HL-60 (cell line): ENCODE results near the gene DOP1B.

Source experiments
- POLR2AphosphoS5 ChIP-seq: IDR thresholded peaks from 2 replicates; pipeline ENCODE4 v1.6.1; 2012; ENCODE audit warnings: low read depth
- SPI1 ChIP-seq: IDR thresholded peaks from 2 replicates; pipeline ENCODE4 v1.6.1; 2012; ENCODE audit warnings: low read depth, mild to moderate bottlenecking, borderline replicate concordance
- TF ChIP-seq, protein P1 (sequence below): IDR thresholded peaks from one replicate; pipeline ENCODE4 v1.5.1; 2011; ENCODE audit warnings: low read length, control low read depth, inconsistent platforms; ENCODE audit not compliant: insufficient read depth
- TF ChIP-seq, protein P2 (sequence below): IDR thresholded peaks from 2 replicates; pipeline ENCODE4 v1.6.1; 2012; ENCODE audit warnings: low read depth; ENCODE audit not compliant: insufficient replicate concordance

DNA sequence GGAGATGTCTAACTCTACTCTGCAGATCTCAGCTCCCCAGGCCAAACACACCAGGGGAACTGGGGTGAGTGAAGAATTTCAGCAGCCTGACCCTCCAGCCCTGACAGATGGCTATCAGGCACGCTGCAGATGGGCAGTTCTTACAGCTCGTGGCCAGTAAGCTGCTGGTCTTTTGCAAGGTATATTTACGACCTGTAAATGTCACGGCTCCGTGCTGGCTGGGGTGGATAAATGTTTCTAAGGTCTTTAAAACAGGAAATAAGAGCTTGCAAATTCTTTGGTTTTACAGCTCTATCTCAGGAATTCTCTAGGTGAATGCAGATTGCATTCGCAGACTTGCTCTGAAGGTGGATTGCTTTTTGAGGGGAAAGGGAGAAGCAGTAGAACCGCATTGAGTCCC, 10.1 kb downstream of the DOP1B start:
- TF ChIP-seq, protein P1, sequence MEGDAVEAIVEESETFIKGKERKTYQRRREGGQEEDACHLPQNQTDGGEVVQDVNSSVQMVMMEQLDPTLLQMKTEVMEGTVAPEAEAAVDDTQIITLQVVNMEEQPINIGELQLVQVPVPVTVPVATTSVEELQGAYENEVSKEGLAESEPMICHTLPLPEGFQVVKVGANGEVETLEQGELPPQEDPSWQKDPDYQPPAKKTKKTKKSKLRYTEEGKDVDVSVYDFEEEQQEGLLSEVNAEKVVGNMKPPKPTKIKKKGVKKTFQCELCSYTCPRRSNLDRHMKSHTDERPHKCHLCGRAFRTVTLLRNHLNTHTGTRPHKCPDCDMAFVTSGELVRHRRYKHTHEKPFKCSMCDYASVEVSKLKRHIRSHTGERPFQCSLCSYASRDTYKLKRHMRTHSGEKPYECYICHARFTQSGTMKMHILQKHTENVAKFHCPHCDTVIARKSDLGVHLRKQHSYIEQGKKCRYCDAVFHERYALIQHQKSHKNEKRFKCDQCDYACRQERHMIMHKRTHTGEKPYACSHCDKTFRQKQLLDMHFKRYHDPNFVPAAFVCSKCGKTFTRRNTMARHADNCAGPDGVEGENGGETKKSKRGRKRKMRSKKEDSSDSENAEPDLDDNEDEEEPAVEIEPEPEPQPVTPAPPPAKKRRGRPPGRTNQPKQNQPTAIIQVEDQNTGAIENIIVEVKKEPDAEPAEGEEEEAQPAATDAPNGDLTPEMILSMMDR, result no peak
- TF ChIP-seq POLR2AphosphoS5 (no peak), SPI1 (no peak)
- TF ChIP-seq, protein P2, sequence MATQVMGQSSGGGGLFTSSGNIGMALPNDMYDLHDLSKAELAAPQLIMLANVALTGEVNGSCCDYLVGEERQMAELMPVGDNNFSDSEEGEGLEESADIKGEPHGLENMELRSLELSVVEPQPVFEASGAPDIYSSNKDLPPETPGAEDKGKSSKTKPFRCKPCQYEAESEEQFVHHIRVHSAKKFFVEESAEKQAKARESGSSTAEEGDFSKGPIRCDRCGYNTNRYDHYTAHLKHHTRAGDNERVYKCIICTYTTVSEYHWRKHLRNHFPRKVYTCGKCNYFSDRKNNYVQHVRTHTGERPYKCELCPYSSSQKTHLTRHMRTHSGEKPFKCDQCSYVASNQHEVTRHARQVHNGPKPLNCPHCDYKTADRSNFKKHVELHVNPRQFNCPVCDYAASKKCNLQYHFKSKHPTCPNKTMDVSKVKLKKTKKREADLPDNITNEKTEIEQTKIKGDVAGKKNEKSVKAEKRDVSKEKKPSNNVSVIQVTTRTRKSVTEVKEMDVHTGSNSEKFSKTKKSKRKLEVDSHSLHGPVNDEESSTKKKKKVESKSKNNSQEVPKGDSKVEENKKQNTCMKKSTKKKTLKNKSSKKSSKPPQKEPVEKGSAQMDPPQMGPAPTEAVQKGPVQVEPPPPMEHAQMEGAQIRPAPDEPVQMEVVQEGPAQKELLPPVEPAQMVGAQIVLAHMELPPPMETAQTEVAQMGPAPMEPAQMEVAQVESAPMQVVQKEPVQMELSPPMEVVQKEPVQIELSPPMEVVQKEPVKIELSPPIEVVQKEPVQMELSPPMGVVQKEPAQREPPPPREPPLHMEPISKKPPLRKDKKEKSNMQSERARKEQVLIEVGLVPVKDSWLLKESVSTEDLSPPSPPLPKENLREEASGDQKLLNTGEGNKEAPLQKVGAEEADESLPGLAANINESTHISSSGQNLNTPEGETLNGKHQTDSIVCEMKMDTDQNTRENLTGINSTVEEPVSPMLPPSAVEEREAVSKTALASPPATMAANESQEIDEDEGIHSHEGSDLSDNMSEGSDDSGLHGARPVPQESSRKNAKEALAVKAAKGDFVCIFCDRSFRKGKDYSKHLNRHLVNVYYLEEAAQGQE, result no peak
